Stomach (tissue), 9 donors: ENCODE results near the gene THAP7. TPM values are rescaled to one million over a fixed set of nuclear protein-coding genes. Genes with fewer than 3 reads are reported as not detected.

ENCODE experiments used
- DNase-seq, 2 donors: peaks; one replicate each; pipeline versions ENCODE4 v3.0.0 to v3.0.0-alpha.2; 2013 to 2019
- H3K27ac ChIP-seq, 5 donors: fragments of 200-600 bp in 4 of 5; sonication (generic) in 4 of 5; one replicate each; pipeline ENCODE4 v1.5.1; 2013 to 2019; ENCODE audit warnings: mild to moderate bottlenecking in 1 of 5, moderate library complexity in 1 of 5
- H3K27me3 ChIP-seq, 3 donors: fragments of 200-600 bp; sonication (generic); one replicate each; pipeline ENCODE4 v1.5.1; 2017 to 2019; ENCODE audit warnings: mixed run types in 1 of 3
- H3K36me3 ChIP-seq, 4 donors: fragments of 200-600 bp; sonication (generic); 1 replicate in 3 of 4; 2 replicates in 1 of 4; pipeline ENCODE4 v1.5.1; 2016 to 2019
- H3K4me1 ChIP-seq, 4 donors: fragments of 200-600 bp; sonication (generic); one replicate each; pipeline ENCODE4 v1.5.1; 2016 to 2019
- H3K4me3 ChIP-seq, 4 donors: fragments of 200-600 bp; sonication (generic) in 3 of 4; one replicate each; pipeline ENCODE4 v1.5.1; 2016 to 2019; ENCODE audit warnings: mild to moderate bottlenecking in 1 of 4
- H3K9me3 ChIP-seq, 4 donors: fragments of 200-600 bp; sonication (generic); one replicate each; pipeline ENCODE4 v1.5.1; 2016 to 2019
- EP300 ChIP-seq: sonication (generic); formaldehyde crosslinking; IDR thresholded peaks from one replicate; pipeline ENCODE4 v1.6.1; 2017; ENCODE audit warnings: antibody characterized with exemption
- POLR2A ChIP-seq, 4 donors: fragments of 450-650 bp; IDR thresholded peaks; one replicate each; pipeline ENCODE4 v1.6.1; 2016; ENCODE audit warnings: antibody characterized with exemption in 4 of 4, control low read depth in 2 of 4, mild to moderate bottlenecking in 1 of 4, moderate library complexity in 1 of 4
- POLR2AphosphoS5 ChIP-seq, 3 donors: sonication (generic); formaldehyde crosslinking; IDR thresholded peaks; one replicate each; pipeline ENCODE4 v1.6.1; 2016; ENCODE audit warnings: antibody characterized with exemption in 3 of 3
- WGBS, 5 donors: extraction: QIAGEN DNeasy Blood & Tissue Kit in 3 of 5; methylation state at CpG; one replicate each; pipeline versions ENCODE4 v1.1.5 to v1.1.7; 2013 to 2018; 5-methylcytosine and 5-hydroxymethylcytosine counted together
- intact Hi-C: fragments of 100-400 bp; cut with DNase I; formaldehyde crosslinking; loops from one replicate; pipeline ENCODE4 v1.15.1; 2023; ENCODE audit warnings: low total_unique reads
- polyA plus RNA-seq, 3 donors: library from polyadenylated mRNA; stranded (reverse); fragments of 200-250 nt; gene quantifications; one replicate each; pipeline ENCODE4 v1.2.3, GENCODE V29; 2013
- total RNA-seq, 5 donors: library from RNA; depleted of rRNA; stranded (reverse); fragments of >200 nt; gene quantifications; one replicate each; pipeline versions ENCODE4 v1.1.0 to v1.2.3, GENCODE V29; 2014 to 2016
- TF ChIP-seq, protein P1 (sequence below), 7 experiments: fragments of 450-650 bp in 4 of 7; fragments of 200-600 bp in 3 of 7; sonication (generic) in 3 of 7; IDR thresholded peaks; one replicate each; pipeline ENCODE4 v1.5.1; 2016 to 2019; ENCODE audit warnings: antibody characterized with exemption in 7 of 7, control low read depth in 2 of 7, mild to moderate bottlenecking in 1 of 7
- donor health status: healthy with polysubstance abuse.
- donor health status: Bipolar disorder and iron deficiency.
- donor health status: healthy.

Gene THAP7
- total and polyA plus RNA-seq, 8 donors = 5.8 to 57.2 (median 42.1) TPM

GRCh38 chr22:20957102-20957682 is 44.7 kb downstream of the THAP7 start:
- Histone ChIP-seq H3K9me3 (no peaks in the 10 kb centered on the region), H3K27me3 (no peaks in the 10 kb centered on the region), H3K36me3 (peaks cover 6 to 22% (median 21%) of the 10 kb centered on the region in 4 donors), H3K27ac (peak overlapping the region; percentile 6 to 66 (median 56)), H3K4me3 (peak overlapping the region; percentile 63 to 76 (median 66)), H3K4me1 (peaks cover 18 to 40% (median 26%) of the 10 kb centered on the region in 4 donors)
- intact Hi-C loops = no loop called here
- WGBS, 5 donors = 0 to 3% (median 1%) methylated on average over 24 to 59 of the region's 59 CpGs
- TF ChIP-seq POLR2AphosphoS5 (IDR thresholded peaks at IDR 0.05) = no peak
- no peak for TF ChIP-seq EP300
- TF ChIP-seq, protein P1, sequence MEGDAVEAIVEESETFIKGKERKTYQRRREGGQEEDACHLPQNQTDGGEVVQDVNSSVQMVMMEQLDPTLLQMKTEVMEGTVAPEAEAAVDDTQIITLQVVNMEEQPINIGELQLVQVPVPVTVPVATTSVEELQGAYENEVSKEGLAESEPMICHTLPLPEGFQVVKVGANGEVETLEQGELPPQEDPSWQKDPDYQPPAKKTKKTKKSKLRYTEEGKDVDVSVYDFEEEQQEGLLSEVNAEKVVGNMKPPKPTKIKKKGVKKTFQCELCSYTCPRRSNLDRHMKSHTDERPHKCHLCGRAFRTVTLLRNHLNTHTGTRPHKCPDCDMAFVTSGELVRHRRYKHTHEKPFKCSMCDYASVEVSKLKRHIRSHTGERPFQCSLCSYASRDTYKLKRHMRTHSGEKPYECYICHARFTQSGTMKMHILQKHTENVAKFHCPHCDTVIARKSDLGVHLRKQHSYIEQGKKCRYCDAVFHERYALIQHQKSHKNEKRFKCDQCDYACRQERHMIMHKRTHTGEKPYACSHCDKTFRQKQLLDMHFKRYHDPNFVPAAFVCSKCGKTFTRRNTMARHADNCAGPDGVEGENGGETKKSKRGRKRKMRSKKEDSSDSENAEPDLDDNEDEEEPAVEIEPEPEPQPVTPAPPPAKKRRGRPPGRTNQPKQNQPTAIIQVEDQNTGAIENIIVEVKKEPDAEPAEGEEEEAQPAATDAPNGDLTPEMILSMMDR (IDR thresholded peaks at IDR 0.05) = no peak
- no peak for TF ChIP-seq POLR2A (IDR thresholded peaks at IDR 0.05)
- DNase-seq = peak; percentile 30 to 56

DNA sequence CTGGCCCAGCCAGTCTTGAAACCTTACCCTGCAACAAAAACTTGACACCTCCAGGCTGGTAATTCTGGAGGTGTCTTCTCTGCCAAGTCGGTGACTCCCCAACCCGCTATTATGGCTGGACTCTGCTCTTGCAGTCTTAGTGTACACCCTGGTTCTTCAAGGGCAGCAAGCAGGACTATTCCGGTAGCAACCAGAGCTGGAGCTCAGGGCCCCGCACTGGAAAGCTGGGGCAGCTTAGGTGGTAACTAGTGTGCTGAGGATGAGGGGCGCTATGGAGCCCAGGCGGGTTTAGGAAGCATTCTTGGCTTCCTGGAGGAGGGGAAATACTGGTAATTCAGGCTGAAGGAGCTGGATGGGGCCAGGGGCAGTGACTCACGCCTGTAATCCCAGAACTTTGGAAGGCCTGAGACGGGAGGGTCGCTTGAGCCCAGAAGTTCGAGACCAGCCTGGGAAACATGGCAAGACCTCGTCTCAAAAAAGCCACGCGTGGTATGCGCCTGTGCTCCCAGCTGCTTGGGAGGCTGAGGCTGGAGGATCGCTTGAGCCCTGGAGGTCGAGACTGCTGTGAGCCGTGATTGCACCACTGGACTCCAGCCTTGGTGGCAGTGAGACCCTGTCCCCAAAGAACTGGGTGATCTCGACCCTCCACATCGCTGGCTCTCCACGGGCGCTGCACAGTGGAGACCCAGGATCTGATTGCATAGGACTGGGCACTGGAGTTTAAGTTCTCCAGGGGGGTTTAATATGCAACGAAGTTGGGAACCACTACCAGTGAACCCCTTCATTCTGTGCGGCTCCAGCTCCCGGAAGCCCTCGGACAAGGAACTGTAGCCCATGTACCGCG is 45.4 kb downstream of the THAP7 start:
- peak overlapping the region in 3 of 5 donors; percentile 56 to 66 (median 60) for H3K27ac ChIP-seq
- peaks cover 6 to 29% (median 27%) of the 10 kb centered on the region in 4 donors for H3K36me3 ChIP-seq
- H3K4me1 ChIP-seq = peaks cover 25 to 39% (median 30%) of the 10 kb centered on the region in 4 donors
- H3K9me3 ChIP-seq = no peaks in the 10 kb centered on the region
- intact Hi-C loops = no loop called here
- TF ChIP-seq POLR2A (IDR thresholded peaks at IDR 0.05) (no peak), POLR2AphosphoS5 (IDR thresholded peaks at IDR 0.05) (no peak), EP300 (no peak)
- TF ChIP-seq, protein P1 (IDR thresholded peaks at IDR 0.05) = no peak
- WGBS, 5 donors = 33 to 55% (median 46%) methylated on average over 10 to 27 of the region's 27 CpGs
- peak overlapping the region; percentile 63 to 76 (median 66) for H3K4me3 ChIP-seq
- no peaks in the 10 kb centered on the region for H3K27me3 ChIP-seq
- peak in 1 of 2 donors; percentile 81 for DNase-seq

DNA sequence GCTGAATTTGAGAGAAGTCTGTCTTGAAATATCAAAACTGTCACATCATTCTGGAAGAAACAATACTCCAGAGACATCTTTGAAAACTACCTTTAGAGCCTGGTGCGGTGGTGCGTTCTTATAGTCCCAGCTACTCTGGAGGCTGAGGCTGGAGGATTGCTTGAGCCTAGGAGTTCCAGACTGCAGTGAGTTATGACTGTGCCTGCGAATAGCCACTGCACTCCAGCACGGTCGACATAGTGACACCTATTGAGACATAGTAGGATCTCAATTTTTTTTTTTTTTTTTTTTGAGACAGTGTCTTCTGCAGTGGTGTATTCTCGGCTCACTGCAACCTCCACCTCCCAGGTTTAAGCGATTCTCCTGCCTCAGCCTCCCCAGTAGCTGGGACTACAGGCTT is 46.4 kb downstream of the THAP7 start:
- WGBS, 5 donors = 67 to 93% (median 90%) methylated on average over 7 of the region's 7 CpGs
- peaks cover 13 to 38% (median 37%) of the 10 kb centered on the region in 4 donors for H3K36me3 ChIP-seq
- H3K9me3 ChIP-seq = no peaks in the 10 kb centered on the region
- H3K27ac ChIP-seq = no peak overlapping the region
- no peaks in the 10 kb centered on the region for H3K27me3 ChIP-seq
- intact Hi-C loops = no loop called here
- DNase-seq = no peak
- H3K4me3 ChIP-seq = no peak overlapping the region
- H3K4me1 ChIP-seq = peaks cover 29 to 46% (median 39%) of the 10 kb centered on the region in 4 donors
- TF ChIP-seq POLR2AphosphoS5 (IDR thresholded peaks at IDR 0.05) = no peak
- no peak for TF ChIP-seq EP300
- TF ChIP-seq, protein P1 (IDR thresholded peaks at IDR 0.05) = no peak
- TF ChIP-seq POLR2A (IDR thresholded peaks at IDR 0.05) = no peak

DNA sequence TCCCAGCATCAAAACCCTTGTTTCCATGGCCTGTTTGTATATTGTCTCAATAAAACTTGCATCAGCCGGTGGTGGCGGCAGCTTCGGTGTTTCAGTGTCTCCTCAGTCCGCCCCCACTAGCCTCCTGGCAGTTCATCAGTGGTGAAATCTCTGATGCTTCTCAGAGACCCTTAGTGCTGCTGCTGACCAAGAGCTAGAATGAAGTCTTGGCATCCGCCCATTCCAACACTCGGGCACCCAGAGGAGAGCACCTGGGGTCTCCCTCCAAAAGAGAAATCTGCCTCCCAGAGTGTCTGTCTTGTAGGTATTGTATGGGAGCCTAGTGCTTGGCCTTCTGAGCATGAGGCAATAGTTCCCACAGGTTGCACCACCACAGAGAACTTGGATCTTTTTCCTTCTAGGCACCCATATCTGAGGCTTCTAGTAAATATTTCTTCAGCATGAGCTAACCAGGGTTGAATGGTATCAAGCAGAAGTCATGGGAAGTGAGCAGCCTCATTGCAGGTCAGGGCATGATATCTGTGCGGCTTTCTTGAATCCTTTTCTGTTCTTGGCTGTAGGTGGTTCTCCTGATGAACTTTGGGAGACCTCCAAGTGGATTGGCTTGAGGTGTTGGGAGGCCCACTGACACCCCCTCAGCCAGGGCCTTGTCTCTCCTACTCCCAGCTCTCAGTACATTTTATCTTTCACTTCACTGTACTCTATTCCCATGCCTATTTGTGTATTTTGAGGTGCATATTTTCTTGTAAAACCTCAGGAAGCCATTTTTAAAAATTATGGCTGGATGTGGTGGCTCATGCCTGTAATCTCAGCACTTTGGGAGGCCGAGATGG is 48.0 kb downstream of the THAP7 start:
- Histone ChIP-seq H3K36me3 (peaks cover 26 to 54% (median 52%) of the 10 kb centered on the region in 4 donors), H3K27me3 (no peaks in the 10 kb centered on the region), H3K9me3 (no peaks in the 10 kb centered on the region), H3K4me3 (no peak overlapping the region), H3K4me1 (peaks cover 29 to 51% (median 40%) of the 10 kb centered on the region in 4 donors), H3K27ac (no peak overlapping the region)
- intact Hi-C loops = no loop called here
- 84 to 97% (median 93%) methylated on average over 8 of the region's 8 CpGs for WGBS, 5 donors
- DNase-seq = peak in 1 of 2 donors; percentile 52
- TF ChIP-seq EP300 = no peak
